Suprapubic skin (tissue), 4 donors: ENCODE data around the gene DISP3. TPM values are rescaled to one million over a fixed set of nuclear protein-coding genes. Genes with fewer than 3 reads are reported as not detected.

Experiments used
- DNase-seq, 2 donors: peaks; one replicate each; pipeline ENCODE4 v3.0.0-alpha.2; 2019; ENCODE audit warnings: low spot score in 2 of 2
- H3K27ac ChIP-seq: fragments of 200-600 bp; sonication (generic); one replicate; pipeline ENCODE4 v1.5.1; 2019
- H3K27me3 ChIP-seq: fragments of 200-600 bp; sonication (generic); one replicate; pipeline ENCODE4 v1.5.1; 2019
- H3K36me3 ChIP-seq: fragments of 200-600 bp; sonication (generic); one replicate; pipeline ENCODE4 v1.5.1; 2019
- H3K4me1 ChIP-seq: fragments of 200-600 bp; sonication (generic); one replicate; pipeline ENCODE4 v1.5.1; 2019
- H3K4me3 ChIP-seq: fragments of 200-600 bp; sonication (generic); one replicate; pipeline ENCODE4 v1.5.1; 2019; ENCODE audit warnings: mild to moderate bottlenecking
- H3K9me3 ChIP-seq: fragments of 200-600 bp; sonication (generic); one replicate; pipeline ENCODE4 v1.5.1; 2019
- EP300 ChIP-seq: sonication (generic); formaldehyde crosslinking; IDR thresholded peaks from one replicate; pipeline ENCODE4 v1.6.1; 2017; ENCODE audit warnings: antibody characterized with exemption
- POLR2A ChIP-seq, 2 donors: fragments of 450-650 bp; IDR thresholded peaks; one replicate each; pipeline ENCODE4 v1.6.1; 2017; ENCODE audit warnings: antibody characterized with exemption in 2 of 2, mild to moderate bottlenecking in 2 of 2, moderate library complexity in 2 of 2
- POLR2AphosphoS5 ChIP-seq, 3 donors: sonication (generic); formaldehyde crosslinking; IDR thresholded peaks; one replicate each; pipeline ENCODE4 v1.6.1; 2017; ENCODE audit warnings: antibody characterized with exemption in 3 of 3
- WGBS: methylation state at CpG from one replicate; pipeline ENCODE4 v1.1.5; 2018; 5-methylcytosine and 5-hydroxymethylcytosine counted together
- total RNA-seq, 4 donors: library from RNA; depleted of rRNA; stranded (reverse); fragments of >200 nt; gene quantifications; one replicate each; pipeline ENCODE4 v1.1.0, GENCODE V29; 2016
- TF ChIP-seq, protein P1 (sequence below), 2 donors: fragments of 200-600 bp in 1 of 2; fragments of 450-650 bp in 1 of 2; sonication (generic) in 1 of 2; IDR thresholded peaks; one replicate each; pipeline ENCODE4 v1.5.1; 2016 to 2019; ENCODE audit warnings: antibody characterized with exemption in 2 of 2, mild to moderate bottlenecking in 1 of 2, moderate library complexity in 1 of 2

The DISP3 gene
- total RNA-seq, 4 donors from 2014 or later: not detected

DNA sequence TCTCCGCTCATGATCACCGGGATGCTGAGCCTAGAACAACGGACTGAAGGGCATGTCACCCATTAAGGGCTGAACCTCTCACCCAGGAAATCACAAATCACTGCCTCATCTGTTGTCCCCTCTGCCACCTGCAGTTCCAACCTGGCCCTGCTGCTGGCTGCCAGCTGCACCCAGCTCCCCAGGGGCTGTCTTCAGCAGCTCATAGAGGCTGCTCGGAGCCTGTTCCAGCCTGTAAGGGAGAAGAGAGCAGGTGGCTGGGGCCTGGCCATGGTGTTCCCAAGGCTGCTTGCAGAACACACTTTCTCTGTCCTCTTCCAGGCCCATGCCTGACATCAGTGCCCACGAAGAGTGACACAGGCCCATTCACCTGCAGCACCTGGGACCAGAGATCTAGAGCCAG is 44.5 kb upstream of the DISP3 start:
- no peaks in the 10 kb centered on the region for H3K9me3 ChIP-seq
- H3K36me3 ChIP-seq: no peaks in the 10 kb centered on the region
- 90% methylated on average over 2 of the region's 5 CpGs for WGBS
- no peak overlapping the region for H3K4me3 ChIP-seq
- H3K27me3 ChIP-seq: peaks cover 34% of the 10 kb centered on the region
- H3K4me1 ChIP-seq: no peaks in the 10 kb centered on the region
- no peak overlapping the region for H3K27ac ChIP-seq
- TF ChIP-seq POLR2A (IDR thresholded peaks at IDR 0.05) (no peak), EP300 (no peak), POLR2AphosphoS5 (IDR thresholded peaks at IDR 0.05) (no peak)
- TF ChIP-seq, protein P1, sequence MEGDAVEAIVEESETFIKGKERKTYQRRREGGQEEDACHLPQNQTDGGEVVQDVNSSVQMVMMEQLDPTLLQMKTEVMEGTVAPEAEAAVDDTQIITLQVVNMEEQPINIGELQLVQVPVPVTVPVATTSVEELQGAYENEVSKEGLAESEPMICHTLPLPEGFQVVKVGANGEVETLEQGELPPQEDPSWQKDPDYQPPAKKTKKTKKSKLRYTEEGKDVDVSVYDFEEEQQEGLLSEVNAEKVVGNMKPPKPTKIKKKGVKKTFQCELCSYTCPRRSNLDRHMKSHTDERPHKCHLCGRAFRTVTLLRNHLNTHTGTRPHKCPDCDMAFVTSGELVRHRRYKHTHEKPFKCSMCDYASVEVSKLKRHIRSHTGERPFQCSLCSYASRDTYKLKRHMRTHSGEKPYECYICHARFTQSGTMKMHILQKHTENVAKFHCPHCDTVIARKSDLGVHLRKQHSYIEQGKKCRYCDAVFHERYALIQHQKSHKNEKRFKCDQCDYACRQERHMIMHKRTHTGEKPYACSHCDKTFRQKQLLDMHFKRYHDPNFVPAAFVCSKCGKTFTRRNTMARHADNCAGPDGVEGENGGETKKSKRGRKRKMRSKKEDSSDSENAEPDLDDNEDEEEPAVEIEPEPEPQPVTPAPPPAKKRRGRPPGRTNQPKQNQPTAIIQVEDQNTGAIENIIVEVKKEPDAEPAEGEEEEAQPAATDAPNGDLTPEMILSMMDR (IDR thresholded peaks at IDR 0.05): no peak
- no peak for DNase-seq

DNA sequence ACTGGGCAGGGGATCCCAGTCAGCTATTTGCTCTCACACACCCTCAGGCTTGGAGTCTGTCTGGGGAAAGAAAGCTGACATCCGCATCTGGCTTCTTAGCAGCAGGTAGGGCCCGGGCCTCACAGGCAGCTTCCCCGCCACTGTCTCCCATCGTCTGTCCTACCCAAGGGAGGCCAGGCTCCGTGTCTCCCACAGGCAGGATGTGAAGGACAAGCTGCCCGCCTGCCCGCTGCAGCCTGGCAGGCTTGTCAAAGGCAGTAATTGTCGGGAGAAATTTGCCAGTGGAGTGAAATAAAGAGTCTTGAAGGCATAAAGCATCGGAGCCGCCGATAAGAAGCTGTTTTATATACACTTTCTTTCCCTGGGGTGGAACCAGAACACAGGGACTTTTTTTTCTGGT is 44.0 kb upstream of the DISP3 start:
- Histone ChIP-seq H3K9me3 (no peaks in the 10 kb centered on the region), H3K4me1 (no peaks in the 10 kb centered on the region), H3K4me3 (no peak overlapping the region), H3K27me3 (peaks cover 38% of the 10 kb centered on the region), H3K36me3 (no peaks in the 10 kb centered on the region), H3K27ac (no peak overlapping the region)
- no peak for DNase-seq
- TF ChIP-seq, protein P1 (IDR thresholded peaks at IDR 0.05): no peak
- no peak for TF ChIP-seq POLR2A (IDR thresholded peaks at IDR 0.05)
- no peak for TF ChIP-seq POLR2AphosphoS5 (IDR thresholded peaks at IDR 0.05)
- TF ChIP-seq EP300: no peak
- WGBS: 87% methylated on average over 11 of the region's 11 CpGs

DNA sequence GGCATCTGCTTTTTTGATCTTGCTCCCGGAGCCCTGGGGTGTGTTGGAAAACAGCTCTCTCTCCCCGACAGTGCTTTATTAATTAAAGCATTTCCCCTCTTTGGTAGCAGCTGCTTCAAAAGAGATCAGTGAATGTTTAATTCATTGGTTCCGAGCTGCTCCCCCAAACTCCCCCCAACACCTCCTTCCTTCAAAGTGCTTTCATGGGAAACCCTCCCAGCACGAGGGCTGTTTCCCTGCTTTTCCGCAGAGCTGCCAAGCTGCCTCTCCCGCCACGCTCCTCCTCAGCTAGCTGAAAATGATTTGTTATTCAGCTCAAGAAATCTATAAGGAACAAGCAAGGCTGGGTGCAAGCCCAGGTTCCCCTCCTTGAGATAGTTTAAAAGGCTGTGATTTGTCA is 40.0 kb upstream of the DISP3 start:
- H3K4me3 ChIP-seq: no peak overlapping the region
- peak in 1 of 2 donors; percentile 38 for DNase-seq
- H3K4me1 ChIP-seq: no peaks in the 10 kb centered on the region
- TF ChIP-seq POLR2A (IDR thresholded peaks at IDR 0.05) (no peak), EP300 (no peak), POLR2AphosphoS5 (IDR thresholded peaks at IDR 0.05) (no peak)
- TF ChIP-seq, protein P1 (IDR thresholded peaks at IDR 0.05): no peak
- H3K27ac ChIP-seq: no peak overlapping the region
- H3K36me3 ChIP-seq: no peaks in the 10 kb centered on the region
- WGBS: 15% methylated on average over 7 of the region's 7 CpGs
- H3K27me3 ChIP-seq: peaks cover 69% of the 10 kb centered on the region
- H3K9me3 ChIP-seq: no peaks in the 10 kb centered on the region

DNA sequence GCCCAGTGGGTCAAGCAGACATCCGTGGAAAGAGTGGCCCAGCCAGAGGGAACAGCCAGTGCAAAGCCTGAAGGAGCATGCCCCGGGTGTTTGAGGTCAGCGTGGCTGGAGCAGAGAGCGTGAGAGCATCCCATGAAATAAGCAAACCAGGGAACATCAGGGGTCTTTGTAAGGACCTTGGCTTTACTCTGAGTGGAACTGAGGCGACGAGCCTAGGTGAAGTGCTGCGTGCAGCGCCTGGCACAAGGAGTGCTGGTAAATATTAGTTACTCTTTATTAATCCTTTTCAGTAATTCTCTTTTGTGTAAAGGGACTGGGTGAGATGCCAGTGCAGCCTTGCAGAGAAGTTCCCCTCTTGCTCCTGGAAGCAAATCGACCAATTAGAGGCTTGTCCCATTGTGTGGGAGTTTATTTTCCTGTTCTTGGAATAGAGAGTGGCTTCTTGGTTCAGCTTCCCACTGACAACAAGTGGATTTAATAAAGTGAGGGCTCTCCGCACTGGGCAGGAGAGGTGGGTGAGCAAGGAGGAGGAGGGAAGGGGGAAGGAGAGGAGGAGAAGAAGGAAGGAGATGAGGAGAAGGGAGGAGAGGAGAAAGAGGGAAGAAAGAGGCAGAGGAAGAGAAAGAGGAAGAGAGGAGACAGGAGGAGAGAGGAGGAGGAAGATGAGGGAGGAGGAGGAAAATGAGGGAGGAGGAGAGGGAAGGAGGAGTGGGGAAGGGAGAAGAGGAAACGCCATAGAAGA is 37.6 kb upstream of the DISP3 start:
- no peak for DNase-seq
- Histone ChIP-seq H3K27me3 (peaks cover 81% of the 10 kb centered on the region), H3K9me3 (no peaks in the 10 kb centered on the region), H3K36me3 (no peaks in the 10 kb centered on the region), H3K4me3 (no peak overlapping the region), H3K4me1 (no peaks in the 10 kb centered on the region), H3K27ac (no peak overlapping the region)
- TF ChIP-seq, protein P1 (IDR thresholded peaks at IDR 0.05): no peak
- TF ChIP-seq EP300 (no peak), POLR2A (IDR thresholded peaks at IDR 0.05) (no peak), POLR2AphosphoS5 (IDR thresholded peaks at IDR 0.05) (no peak)
- WGBS: 64% methylated on average over 11 of the region's 11 CpGs

DNA sequence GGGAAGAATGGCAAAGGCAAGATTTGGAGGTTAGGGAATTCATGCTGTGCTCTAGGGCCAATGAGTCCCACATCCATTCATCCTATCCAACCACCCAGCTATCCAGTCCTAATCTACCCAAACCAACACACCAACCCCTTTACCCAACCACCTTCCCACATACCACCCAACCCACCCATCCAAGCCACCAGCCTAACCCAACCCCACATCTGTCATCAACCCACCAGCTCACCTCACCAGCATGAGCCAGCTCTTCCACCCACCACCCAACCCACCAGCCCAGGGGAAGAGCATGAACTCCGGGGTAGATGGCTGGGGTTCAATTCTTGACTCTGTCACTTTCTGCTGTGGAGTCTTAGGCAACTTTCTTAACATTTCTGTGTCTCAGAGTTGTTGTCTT is 35.9 kb upstream of the DISP3 start:
- peaks cover 89% of the 10 kb centered on the region for H3K27me3 ChIP-seq
- no peak for TF ChIP-seq EP300
- no peak for TF ChIP-seq POLR2A (IDR thresholded peaks at IDR 0.05)
- TF ChIP-seq, protein P1 (IDR thresholded peaks at IDR 0.05): no peak
- no peak for TF ChIP-seq POLR2AphosphoS5 (IDR thresholded peaks at IDR 0.05)
- H3K9me3 ChIP-seq: no peaks in the 10 kb centered on the region
- no peak for DNase-seq
- no peak overlapping the region for H3K27ac ChIP-seq
- no peaks in the 10 kb centered on the region for H3K4me1 ChIP-seq
- WGBS: 91% methylated on average over 1 of the region's 1 CpG
- H3K36me3 ChIP-seq: no peaks in the 10 kb centered on the region
- H3K4me3 ChIP-seq: no peak overlapping the region
